NCI-H146 treated with DMSO at 0.1 percent for 48 hours (cell line): ENCODE data around the gene MXRA8.
"Not testable (repeated sequence)": the region's sequence is repeated elsewhere in the genome, so short reads cannot be mapped to it uniquely, and the experiment has no call there.

Experiments
- DNase-seq: peaks from one replicate; lab custom pipeline; 2025; ENCODE audit not compliant: unreplicated experiment; lab: John Stamatoyannopoulos, UW

MXRA8 gene

DNA sequence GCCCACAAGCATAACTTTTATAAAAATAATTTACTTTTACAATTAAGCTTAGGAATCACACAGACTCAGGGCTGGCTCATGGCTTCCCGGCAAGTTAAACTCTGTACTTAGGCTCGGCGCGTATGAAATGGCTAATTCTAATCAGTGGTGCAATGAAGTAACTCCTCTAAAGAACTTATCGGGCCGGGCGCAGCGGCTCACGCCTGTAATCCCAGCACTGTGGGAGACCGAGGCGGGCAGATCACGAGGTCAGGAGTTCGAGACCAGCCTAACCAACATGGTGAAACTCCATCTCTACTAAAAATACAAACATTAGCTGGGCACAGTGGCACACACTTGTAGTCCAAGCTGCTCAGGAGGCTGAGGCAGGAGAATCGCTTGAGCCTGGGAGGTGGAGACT is 11.7 kb upstream of the MXRA8 start:
- DNase-seq, result not testable (repeated sequence)

DNA sequence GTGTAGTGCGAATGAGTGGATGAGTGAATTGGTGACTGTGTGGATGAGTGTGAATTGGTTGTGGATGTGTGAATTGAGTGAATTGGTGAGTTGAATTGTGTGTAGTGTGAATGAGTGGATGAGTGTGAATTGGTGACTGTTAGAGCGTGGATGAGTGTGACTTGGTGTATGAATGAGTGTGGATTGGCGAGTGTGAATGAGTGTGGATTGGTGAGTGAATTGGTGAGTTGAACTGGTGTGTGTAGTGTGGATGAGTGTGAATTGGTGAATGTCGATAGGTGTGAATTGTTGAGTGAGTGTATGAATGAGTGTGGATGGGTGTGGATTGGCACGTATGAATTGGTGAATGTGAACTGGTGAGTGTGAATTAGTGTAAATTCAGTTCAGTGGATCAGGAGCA is 9.0 kb upstream of the MXRA8 start:
- DNase-seq, result no peak

DNA sequence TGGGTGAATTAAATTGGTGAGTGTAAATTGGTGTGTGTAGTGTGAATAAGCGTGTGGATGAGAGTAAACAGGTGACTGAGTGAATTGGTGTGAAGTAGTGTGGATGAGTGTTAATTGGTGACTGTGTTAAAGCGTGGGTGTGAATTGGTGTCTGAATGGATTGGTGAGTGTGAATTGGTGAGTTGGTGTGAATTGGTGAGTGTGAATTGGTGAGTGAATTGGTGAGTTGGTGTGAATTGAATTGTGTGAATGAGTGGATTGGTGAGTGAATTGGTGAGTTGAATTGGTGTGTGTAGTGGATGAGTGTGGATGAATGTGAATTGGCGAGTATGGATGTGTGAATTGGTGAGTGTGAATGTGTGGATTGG is 8.3 kb upstream of the MXRA8 start:
- DNase-seq, result no peak

DNA sequence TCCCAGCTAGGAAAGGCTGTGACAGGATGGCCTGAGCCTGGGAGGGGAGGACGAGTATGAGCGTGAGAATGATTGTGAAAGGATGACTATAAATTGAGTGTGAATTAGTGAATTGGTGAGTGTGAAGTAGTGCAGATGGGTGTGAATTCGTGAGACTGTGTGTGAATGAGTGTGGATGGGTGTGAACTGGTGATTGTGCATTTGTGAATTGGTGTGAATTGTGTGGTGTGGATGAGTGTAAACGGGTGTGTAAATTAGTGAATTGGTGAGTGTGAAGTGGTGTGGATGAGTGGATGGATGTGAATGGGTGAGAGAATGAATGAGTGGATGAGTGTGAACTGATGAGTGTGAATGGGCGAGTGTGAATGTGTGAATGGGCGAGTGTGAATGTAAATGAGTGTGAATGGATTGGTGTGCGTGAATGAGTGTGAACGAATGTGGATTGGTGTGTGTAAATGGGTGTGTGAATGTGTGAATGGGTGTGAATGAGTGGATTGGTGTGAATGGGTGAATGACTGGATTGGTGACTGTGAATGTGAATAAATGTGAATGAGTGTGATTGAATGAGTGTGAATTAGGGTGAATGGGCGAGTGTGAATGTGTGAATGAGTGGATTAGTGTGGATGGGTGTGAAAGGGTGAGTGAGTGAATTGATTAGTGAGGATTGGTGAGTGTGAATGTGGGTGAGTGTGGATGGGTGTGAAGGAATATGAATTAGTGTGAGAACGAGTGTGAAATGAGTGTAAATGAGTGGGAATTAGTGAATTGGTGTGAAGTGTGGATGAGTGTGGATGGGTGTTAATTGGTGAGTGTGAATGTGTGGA is 7.7 kb upstream of the MXRA8 start:
- DNase-seq, result no peak

DNA sequence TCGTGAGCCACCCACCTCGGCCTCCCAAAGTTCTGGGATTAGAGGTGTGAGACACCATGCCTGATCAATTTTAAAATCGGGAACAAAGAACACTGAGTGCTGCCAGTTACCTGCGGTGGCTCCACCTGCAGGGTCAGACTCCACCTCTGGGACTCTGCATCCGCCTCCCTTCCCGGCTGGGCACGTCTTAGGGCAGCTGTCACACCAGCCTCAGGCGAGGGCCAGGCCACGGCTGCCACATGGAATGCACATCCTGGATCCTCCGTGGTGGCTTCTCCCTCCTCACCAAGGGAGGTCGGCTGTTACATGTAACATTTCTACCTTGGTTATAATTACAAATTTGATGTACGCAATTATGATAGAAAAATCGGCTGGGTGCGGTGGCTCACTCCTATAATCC is 5.9 kb upstream of the MXRA8 start:
- DNase-seq, result no peak

DNA sequence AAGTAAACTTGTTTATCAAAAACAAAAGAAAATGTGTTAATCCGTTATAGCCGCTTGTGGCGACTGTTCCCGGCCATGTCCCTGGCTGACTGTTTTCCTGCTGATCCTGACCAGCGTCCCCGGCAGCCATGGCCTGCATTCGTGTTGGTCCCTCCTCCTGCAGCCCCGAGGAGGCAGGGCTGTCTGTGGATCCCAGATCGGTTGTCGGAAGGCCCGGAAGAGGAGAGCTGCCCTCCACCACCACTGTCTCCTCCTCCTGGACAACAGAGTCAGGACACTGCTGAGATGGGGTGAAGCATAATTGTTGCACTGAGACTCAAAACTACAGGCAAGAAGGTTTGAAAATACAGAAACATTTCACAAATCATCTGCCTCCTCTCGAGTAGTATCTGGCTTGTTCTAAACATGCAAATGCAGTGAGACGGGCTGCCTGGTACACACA is 3.6 kb upstream of the MXRA8 start:
- no peak for DNase-seq

DNA sequence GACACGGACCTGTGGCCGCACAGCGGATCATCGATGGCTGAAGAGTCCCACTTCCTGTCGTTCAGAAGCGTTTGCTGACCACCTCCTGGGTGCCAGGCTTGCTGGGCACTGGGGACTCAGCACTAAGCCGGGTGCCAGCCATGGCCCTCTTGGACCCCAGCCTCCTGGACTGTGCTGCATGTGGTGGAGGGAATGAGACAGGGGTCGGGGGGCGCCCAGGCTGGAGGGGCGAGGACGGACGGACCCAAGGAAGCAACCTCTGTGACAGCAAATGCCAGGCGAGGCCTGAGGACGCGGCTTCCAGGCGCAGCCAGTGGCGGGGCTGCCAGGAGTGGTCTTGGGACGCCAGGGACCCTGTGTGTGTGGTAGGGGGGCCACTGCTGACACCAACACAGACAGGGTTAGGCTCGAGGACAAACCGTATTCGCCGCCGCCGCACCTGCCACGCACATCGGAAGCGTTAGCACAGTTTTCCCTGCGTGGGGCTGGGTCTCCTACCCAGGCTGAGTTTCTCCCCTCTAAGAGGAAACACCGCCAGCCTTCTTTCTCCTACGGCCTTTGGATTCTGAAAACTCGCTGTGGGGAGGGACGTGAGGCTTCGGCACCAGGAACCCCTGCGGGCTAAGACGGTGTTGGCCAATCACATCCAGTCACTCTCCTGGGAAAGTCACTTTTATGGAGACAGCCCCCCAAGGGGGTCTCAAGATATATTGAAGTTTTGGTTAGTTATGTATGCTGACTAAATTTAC is 3.1 kb upstream of the MXRA8 start:
- DNase-seq, result no peak

DNA sequence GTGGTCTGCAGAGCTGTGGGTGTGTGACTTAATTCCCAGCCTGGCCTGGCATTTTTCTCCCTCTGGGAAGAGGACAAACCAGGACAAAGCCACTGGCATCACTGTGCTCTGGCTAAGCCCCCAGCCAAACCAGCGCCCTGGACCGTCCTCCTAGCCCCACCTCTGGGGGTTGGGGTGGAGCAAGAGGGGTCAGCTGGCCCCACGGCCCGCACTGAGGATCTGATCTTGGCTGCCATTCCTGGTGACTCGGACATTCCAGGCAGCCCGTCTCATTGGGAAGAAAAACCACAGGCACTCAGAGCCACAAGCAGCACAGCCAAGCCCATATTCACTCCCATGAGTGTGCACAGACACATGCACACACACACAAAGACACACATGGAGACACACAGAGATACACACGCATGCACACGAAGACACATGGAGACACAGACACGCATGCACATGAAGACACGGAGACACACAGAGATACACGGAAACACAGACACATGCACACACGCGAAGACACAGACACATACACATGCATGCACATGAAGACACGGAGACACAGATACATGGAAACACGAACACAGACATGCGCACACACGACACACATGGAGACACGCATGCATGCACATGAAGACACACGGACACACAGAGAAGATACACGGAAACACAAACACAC is 2.3 kb upstream of the MXRA8 start:
- no peak for DNase-seq

DNA sequence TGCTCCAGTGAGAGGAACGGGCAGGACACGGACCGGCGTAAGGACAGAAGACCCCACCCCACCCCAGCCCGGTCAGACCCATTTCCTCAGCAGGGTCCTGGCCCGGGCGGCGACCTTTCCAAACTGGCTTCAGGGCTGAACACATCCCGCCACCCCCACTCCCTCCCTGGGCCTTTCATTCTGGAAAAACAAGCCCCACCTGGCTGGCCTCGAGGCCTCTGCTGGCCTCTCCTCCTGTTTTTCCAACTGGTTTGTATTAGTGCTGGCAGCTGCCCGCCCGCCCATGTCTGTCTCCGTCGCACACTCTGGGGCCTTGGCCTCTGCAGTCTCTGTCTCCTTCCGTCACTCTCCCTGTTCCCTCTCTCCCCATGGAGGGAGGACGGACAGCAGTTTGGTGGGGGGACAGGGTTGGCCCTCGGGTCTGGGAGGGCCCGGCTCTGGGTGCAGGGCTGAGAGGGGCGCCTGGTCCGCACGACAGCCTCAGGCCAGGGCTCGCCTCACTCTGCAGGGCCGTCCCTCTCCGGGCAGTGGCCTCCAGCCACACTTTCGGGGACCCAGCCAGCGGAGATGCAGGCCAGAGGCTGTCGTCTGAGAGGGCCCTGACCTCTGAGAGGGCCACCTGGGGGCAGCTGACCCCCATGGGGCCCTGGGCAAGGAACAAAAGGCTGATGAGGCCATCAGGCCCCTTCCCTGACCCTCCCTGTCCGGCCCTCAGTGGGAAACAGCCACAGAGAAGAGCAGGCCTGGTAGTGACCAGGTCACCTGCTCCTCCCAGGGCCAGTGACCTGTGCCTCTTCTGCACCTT is 1.5 kb upstream of the MXRA8 start:
- DNase-seq, result no peak

DNA sequence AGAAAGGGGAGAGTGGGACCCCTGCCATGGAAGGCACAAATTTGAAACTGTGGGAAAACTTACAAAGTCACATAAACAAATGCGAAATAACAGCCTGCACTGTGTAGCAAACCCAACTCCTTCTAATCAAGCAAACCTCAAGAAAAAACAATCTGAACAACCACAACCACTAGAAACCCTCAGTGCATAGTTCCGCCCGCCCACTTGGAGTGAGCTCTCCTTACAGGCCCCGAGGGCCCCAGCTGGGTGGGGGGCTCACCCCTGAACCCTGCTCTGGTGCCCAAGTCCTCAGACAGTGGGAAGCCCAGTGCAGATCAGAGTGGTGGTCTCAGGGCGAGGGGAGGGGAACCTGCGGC is 931 bp upstream of the MXRA8 start:
- no peak for DNase-seq

DNA sequence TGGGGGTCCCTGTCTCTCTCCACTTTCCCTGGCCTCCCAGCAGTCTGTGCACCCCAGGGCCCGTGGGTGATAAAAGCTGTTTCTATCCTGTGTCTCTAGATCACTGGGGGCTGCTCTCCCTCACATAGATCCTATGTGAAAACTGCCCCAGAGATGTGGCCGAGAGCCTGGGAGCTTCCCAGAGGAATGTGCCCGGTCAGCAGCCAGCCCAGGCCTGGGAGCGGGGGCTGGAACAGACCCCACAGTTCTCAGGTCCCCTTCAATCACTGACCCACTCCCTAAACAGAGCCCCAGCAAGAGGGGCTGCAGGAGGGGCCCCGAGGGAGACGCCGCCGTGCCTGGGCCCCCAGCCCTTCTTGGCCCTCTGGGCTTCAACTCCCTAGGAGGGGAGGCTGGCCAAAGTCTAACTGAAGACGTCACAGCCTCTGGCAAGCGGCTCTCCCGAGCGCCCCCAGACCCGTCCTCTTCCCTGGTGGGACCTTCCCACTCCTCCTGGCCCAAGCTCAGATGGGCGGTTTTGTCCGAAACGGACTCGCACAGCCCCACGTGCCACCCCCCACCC is 403 bp downstream of the MXRA8 start:
- DNase-seq, result no peak

DNA sequence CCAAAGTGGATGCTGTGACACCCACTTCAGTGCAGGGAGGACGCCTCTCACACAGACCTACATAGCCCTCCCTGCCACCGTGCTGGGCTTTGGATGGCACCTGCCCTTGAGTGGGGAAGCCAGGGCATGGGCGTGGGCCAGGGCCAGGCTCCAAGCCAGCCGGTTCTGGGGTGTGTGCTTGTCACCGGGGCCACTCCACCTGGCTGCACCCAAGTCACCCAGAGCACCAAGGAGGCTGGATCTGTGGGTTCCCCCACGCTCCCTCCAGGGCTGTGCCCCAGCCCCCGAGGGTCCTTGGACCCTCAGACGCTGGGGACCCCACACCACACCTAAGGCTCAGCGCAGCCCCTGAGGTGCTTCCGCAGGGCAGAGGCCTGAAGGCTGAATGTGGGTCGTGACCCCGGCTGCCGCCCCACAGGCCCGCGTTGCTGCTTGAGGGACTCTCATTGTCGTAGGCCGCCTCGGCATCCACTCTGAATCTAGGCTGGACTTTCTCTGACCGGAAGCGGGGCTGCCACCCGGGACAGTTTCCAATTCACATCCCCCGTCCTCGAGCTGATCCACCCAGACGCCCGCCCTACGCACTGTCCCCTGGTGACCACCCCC is 1.5 kb downstream of the MXRA8 start:
- DNase-seq, result no peak

DNA sequence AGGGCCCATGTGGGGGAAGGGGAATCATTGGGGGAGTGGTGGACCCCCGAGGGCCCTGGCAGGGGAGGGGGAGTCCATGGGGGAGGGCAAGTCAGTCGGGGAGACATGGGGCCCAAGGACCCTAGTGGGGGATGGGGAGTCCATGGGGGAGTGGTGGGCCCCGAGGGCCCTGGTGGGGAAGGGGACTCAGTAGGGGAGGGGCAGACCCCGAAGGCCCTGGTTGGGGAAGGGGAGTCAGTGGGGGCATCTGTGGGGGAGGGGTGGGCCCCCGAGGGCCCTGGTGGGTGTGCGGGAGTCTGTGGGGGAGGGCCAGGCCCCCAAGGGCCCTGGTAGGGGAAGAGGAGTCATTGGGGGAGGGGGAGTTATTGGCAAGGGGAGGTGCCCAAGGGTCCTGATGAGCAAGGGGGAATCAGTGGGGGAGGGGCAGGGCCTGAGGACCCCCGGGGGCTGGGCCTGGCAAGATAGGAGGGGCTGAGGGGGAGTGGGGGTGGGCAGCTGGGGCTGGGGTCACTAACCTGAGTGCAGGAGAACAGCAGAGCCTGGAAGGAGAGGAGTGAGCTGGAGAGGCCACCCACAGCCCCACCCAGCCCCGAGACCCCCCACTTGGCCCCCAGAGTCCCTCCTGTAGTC is 2.1 kb downstream of the MXRA8 start:
- no peak for DNase-seq

DNA sequence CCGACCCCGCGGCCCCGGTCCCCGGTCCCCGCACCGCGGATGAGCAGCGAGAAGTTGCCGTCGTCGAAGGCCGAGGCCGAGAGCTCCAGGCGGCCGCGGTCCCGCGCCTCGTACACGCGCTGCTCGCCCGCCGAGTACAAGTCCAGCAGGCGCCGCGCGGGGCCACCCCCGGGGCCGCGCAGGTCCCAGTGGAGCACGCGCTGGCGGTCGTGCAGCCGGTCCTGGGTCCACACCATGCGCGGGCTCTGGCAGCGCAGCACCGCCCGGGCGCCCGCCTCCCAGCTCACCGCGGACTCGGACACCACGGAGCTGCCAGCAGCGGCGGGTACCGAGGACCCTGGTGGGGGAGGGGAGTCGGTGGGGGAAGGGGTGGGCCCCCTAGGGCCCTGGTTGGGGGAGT is 2.9 kb downstream of the MXRA8 start:
- no peak for DNase-seq

DNA sequence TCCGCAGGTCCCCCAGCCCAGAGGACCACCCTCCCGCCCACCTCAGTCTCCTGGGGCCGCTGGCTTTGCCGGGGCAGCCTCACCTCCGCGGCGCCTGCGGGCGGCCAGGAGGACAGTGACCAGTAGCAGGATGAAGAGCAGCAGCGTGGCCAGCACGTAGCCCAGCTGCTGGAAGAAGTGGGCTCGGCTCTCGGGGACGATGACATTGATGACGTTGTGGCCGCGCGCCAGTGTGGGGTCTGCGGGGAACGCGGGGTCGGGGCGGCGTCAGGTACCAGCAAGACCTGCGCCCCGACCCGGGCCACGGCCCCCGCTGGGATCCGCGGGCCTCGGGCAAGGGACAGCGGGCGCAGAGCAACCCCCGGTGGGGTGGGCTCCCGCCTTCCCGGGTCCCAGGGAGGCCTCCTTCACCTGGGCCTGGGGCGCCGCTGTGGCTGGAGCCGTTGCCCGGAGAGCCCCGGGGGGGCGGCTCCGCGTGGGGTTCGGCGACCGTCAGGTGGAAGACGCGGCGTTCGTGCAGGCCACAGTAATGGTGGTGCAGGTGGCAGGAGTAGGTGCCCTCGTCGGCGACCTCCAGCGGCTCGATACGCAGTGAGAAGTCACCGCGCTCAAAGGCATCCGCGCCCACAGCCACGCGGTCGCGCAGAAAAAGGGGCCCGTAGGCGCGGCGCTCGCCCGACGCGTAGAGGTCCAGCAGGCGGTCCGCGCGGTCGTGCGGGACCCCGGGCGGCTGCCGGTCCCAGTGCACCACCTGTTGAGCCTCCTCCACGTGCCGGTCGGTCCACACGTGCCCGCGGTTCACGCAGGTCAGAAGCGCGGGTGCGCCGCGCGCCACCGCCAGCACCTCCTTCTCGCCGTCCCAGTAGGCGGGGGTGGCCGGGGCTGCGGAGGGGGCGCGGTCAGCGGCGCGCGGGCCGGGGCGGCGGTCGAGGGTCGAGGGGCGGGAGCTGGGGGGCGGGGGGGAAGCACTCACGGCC is 3.8 kb downstream of the MXRA8 start:
- no peak for DNase-seq

DNA sequence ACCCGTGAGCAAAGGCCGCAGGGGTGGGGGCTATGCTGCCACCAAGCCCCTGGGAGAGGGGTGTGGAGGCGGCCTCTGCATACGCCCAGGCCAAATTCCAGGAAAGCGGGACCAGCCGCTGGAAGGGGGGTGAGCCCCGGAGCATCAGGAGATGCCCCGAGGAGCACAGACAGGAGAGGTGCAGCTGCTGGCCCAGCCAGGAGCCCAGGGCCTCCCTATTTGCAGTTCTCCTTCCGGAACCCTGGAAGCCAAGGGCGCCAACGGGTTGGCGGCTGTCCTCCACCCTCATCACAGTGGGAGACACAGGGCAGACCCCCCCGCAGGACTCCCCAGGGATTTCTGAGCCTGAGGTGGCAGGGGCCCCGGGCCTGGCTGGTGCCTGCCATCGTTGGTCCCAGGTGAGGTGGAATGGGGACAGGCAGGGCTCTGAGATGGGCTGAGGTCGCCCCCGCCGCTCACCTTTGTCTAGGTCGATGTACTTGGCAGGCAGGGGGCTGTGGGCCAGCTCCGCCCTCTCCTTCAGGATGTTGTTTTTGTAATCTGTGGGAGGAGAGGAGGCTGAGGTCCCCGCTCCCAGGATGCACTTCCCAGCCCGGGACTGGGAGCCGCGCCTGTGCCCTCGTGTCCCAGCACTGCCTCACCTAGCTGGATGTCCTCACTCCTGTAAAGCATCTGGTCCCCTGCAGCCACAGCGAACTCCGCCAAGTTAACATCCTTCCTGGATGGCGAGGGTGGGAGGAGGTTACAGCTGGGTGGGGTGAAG is 4.8 kb downstream of the MXRA8 start:
- DNase-seq, result no peak

DNA sequence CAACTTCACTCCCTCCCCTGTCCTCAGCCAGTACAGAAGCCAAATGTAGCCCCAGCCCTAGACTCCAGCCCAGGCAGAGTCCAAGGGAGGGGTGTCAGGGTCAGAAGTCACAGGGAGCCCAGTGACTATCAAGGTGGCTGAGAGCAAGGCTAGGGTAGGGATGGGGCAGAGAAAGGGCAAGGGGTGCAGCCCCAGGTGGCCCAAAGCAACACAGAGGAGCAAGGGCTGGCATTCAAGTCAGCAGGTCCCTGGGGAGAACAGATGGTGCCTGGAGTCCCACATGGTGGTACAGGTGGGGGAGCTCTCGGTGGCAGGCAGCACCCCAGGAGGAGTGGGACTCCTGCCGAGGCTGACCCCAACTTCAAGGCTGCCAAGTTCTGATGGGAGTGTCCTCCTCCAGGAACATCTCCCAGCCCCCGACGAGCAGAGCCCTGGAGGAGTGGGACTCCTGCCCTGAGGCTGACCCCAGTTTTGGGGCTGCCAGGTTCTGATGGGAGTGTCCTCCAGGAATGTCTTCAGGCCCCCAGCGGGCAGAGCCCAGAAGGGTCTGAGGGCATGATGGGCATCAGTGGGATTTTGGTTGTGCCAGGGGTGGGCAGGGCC is 5.5 kb downstream of the MXRA8 start:
- no peak for DNase-seq
